Activated T-cell treated with anti-CD3 and anti-CD28 coated beads for 1 hour (primary cell): ENCODE results near the gene MAP4K3.
"Not testable (repeated sequence)": the region's sequence is repeated elsewhere in the genome, so short reads cannot be mapped to it uniquely, and the experiment has no call there.

Source experiments
- DNase-seq: peaks from one replicate; pipeline ENCODE4 v3.0.0-alpha.2; 2020; ENCODE audit warnings: low read depth

MAP4K3 gene

GRCh38 chr2:39301352-39301751 is 135.7 kb downstream of the MAP4K3 start:
- DNase-seq: no peak

- DNase-seq: no peak
These were observed 136.8 kb downstream of the MAP4K3 start for GRCh38 chr2:39300044-39300978.

- DNase-seq: no peak
These were observed 146.7 kb downstream of the MAP4K3 start for GRCh38 chr2:39290433-39290832.

GRCh38 chr2:39289609-39290008 is 147.5 kb downstream of the MAP4K3 start:
- DNase-seq: no peak

GRCh38 chr2:39283561-39283960 is 153.5 kb downstream of the MAP4K3 start:
- no peak for DNase-seq

- no peak for DNase-seq
These were observed 155.7 kb downstream of the MAP4K3 start for GRCh38 chr2:39281391-39281790.

- no peak for DNase-seq
These were observed 162.1 kb downstream of the MAP4K3 start for GRCh38 chr2:39275016-39275415.

- DNase-seq: no peak
These were observed 167.1 kb downstream of the MAP4K3 start for GRCh38 chr2:39269941-39270340.

GRCh38 chr2:39266916-39267434 is 170.1 kb downstream of the MAP4K3 start:
- no peak for DNase-seq

GRCh38 chr2:39266139-39266805 is 170.8 kb downstream of the MAP4K3 start:
- DNase-seq: no peak

- DNase-seq: no peak
These were observed 171.8 kb downstream of the MAP4K3 start for GRCh38 chr2:39265315-39265714.

- no peak for DNase-seq
These were observed 172.4 kb downstream of the MAP4K3 start for GRCh38 chr2:39264733-39265132.

GRCh38 chr2:39260087-39260486 is 177.0 kb downstream of the MAP4K3 start:
- DNase-seq: no peak

GRCh38 chr2:39256040-39256439 is 181.0 kb downstream of the MAP4K3 start:
- no peak for DNase-seq

GRCh38 chr2:39252888-39253518 is 184.1 kb downstream of the MAP4K3 start:
- DNase-seq: no peak

- no peak for DNase-seq
These were observed 189.5 kb downstream of the MAP4K3 start for GRCh38 chr2:39247512-39248043.

GRCh38 chr2:39246382-39246980 is 190.6 kb downstream of the MAP4K3 start:
- DNase-seq: no peak

GRCh38 chr2:39244963-39245625 is 192.0 kb downstream of the MAP4K3 start:
- DNase-seq: not testable (repeated sequence)

GRCh38 chr2:39244241-39244862 is 192.7 kb downstream of the MAP4K3 start:
- not testable (repeated sequence) for DNase-seq

- DNase-seq: no peak
These were observed 193.5 kb downstream of the MAP4K3 start, which contains the start of gene CDKL4 for GRCh38 chr2:39243469-39244123. Gene CDKL4, minus strand, starts transcription at chr2:39243970.
